Esophagus squamous epithelium (tissue), 5 donors: Measurements from ENCODE around the gene TADA2B. TPM values are rescaled to one million over a fixed set of nuclear protein-coding genes. Genes with fewer than 3 reads are reported as not detected.

Experiments used
- DNase-seq: peaks from one replicate; lab custom pipeline; 2025; lab: John Stamatoyannopoulos, UW
- H3K27ac ChIP-seq, 4 donors: fragments of 200-600 bp; sonication (generic); one replicate each; pipeline ENCODE4 v1.5.1; 2016 to 2019; ENCODE audit warnings: mild to moderate bottlenecking in 1 of 4
- H3K27me3 ChIP-seq, 4 donors: fragments of 200-600 bp; sonication (generic); 1 replicate in 3 of 4; 2 replicates in 1 of 4; pipeline versions ENCODE4 v1.5.1 to v1.6.0; 2017 to 2021; ENCODE audit warnings: antibody characterized with exemption in 1 of 4
- H3K36me3 ChIP-seq, 3 donors: fragments of 200-600 bp; sonication (generic); one replicate each; pipeline ENCODE4 v1.5.1; 2016 to 2019
- H3K4me1 ChIP-seq, 3 donors: fragments of 200-600 bp; sonication (generic); one replicate each; pipeline ENCODE4 v1.5.1; 2017 to 2019
- H3K4me3 ChIP-seq, 4 donors: fragments of 200-600 bp; sonication (generic); 1 replicate in 3 of 4; 2 replicates in 1 of 4; pipeline ENCODE4 v1.5.1; 2016 to 2019; ENCODE audit warnings: mild to moderate bottlenecking in 2 of 4, moderate library complexity in 1 of 4
- H3K9me3 ChIP-seq, 3 donors: fragments of 200-600 bp; sonication (generic); one replicate each; pipeline ENCODE4 v1.5.1; 2016 to 2019
- POLR2A ChIP-seq, 4 donors: fragments of 450-650 bp; IDR thresholded peaks; one replicate each; pipeline ENCODE4 v1.6.1; 2017; ENCODE audit warnings: antibody characterized with exemption in 4 of 4, mild to moderate bottlenecking in 4 of 4, moderate library complexity in 3 of 4
- WGBS, 2 donors: methylation state at CpG; one replicate each; pipeline ENCODE4 v1.1.5; 2018; 5-methylcytosine and 5-hydroxymethylcytosine counted together
- intact Hi-C: fragments of 100-400 bp; cut with DNase I; formaldehyde crosslinking; loops from one replicate; pipeline ENCODE4 v1.15.0; 2022
- total RNA-seq, 4 donors: library from RNA; depleted of rRNA; stranded (reverse); fragments of >200 nt; gene quantifications; one replicate each; pipeline ENCODE4 v1.1.0, GENCODE V29; 2016
- TF ChIP-seq, protein P1 (sequence below), 6 experiments: fragments of 450-650 bp in 4 of 6; fragments of 200-600 bp in 2 of 6; sonication (generic) in 2 of 6; IDR thresholded peaks; one replicate each; pipeline ENCODE4 v1.5.1; 2016 to 2019; ENCODE audit warnings: antibody characterized with exemption in 6 of 6, mild to moderate bottlenecking in 4 of 6, moderate library complexity in 4 of 6
- donor health status: DM: yes; HTN: yes; CAD: no.

The TADA2B gene
- total RNA-seq, 4 donors from 2014 or later: 10.1 to 16.5 (median 13.0) TPM

DNA sequence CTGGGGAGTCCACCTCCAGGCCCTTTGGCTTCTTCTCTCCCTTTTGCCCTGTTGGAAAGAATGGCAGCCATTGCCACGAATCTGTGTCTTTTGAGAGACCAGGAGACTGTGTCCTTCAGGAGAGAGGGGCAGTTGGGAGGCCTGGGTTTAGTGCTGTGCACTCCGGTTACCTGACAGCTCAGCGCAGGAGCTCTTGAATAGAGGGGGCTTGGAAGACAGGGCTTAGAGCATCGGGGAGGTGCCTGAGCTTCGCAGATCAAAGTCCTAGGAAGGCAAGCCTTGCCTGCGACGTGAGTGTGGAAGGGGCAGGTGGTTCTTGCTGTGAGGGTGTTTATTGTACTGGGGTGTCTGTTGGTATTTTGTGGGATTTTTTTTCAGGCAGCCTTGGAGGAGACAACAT lies 41.9 kb upstream of the TADA2B start:
- no peak overlapping the region for H3K4me3 ChIP-seq
- no peaks in the 10 kb centered on the region for H3K27me3 ChIP-seq
- intact Hi-C loops: no loop called here
- peaks cover 9 to 74% (median 20%) of the 10 kb centered on the region in 3 donors for H3K4me1 ChIP-seq
- TF ChIP-seq, protein P1, sequence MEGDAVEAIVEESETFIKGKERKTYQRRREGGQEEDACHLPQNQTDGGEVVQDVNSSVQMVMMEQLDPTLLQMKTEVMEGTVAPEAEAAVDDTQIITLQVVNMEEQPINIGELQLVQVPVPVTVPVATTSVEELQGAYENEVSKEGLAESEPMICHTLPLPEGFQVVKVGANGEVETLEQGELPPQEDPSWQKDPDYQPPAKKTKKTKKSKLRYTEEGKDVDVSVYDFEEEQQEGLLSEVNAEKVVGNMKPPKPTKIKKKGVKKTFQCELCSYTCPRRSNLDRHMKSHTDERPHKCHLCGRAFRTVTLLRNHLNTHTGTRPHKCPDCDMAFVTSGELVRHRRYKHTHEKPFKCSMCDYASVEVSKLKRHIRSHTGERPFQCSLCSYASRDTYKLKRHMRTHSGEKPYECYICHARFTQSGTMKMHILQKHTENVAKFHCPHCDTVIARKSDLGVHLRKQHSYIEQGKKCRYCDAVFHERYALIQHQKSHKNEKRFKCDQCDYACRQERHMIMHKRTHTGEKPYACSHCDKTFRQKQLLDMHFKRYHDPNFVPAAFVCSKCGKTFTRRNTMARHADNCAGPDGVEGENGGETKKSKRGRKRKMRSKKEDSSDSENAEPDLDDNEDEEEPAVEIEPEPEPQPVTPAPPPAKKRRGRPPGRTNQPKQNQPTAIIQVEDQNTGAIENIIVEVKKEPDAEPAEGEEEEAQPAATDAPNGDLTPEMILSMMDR (IDR thresholded peaks at IDR 0.05): no peak
- no peak for TF ChIP-seq POLR2A (IDR thresholded peaks at IDR 0.05)
- H3K9me3 ChIP-seq: no peaks in the 10 kb centered on the region
- peak overlapping the region in 2 of 4 donors; percentile 46 to 64 for H3K27ac ChIP-seq
- DNase-seq: no peak
- H3K36me3 ChIP-seq: peaks cover 23 to 100% (median 30%) of the 10 kb centered on the region in 3 donors
- 92 to 96% methylated on average over 6 to 7 of the region's 7 CpGs for whole genome bisulfite sequencing, 2 donors

GRCh38 chr4:7002336-7002735 lies 40.8 kb upstream of the TADA2B start:
- Histone ChIP-seq H3K27me3 (no peaks in the 10 kb centered on the region), H3K27ac (peak overlapping the region in 2 of 4 donors; percentile 38 to 64), H3K9me3 (no peaks in the 10 kb centered on the region), H3K36me3 (peaks cover 13 to 100% (median 23%) of the 10 kb centered on the region in 3 donors), H3K4me1 (peaks cover 9 to 79% (median 20%) of the 10 kb centered on the region in 3 donors), H3K4me3 (no peak overlapping the region)
- WGBS, 2 donors: 67 to 68% methylated on average over 7 of the region's 7 CpGs
- DNase-seq: no peak
- intact Hi-C loops: no loop called here
- TF ChIP-seq POLR2A (IDR thresholded peaks at IDR 0.05): no peak
- TF ChIP-seq, protein P1 (IDR thresholded peaks at IDR 0.05): no peak

- 84 to 92% methylated on average over 8 to 9 of the region's 11 CpGs for WGBS, 2 donors
- Histone ChIP-seq H3K4me1 (peaks cover 9 to 80% (median 19%) of the 10 kb centered on the region in 3 donors), H3K27ac (peak overlapping the region in 1 of 4 donors; percentile 65), H3K27me3 (no peaks in the 10 kb centered on the region), H3K36me3 (peaks cover 18 to 100% (median 23%) of the 10 kb centered on the region in 3 donors), H3K9me3 (no peaks in the 10 kb centered on the region), H3K4me3 (no peak overlapping the region)
- DNase-seq: no peak
- TF ChIP-seq, protein P1 (IDR thresholded peaks at IDR 0.05): peak in 1 of 6 experiments; percentile 3
- no peak for TF ChIP-seq POLR2A (IDR thresholded peaks at IDR 0.05)
- intact Hi-C loops: no loop called here
Observed at GRCh38 chr4:7003176-7003878, 39.8 kb upstream of the TADA2B start.

DNA sequence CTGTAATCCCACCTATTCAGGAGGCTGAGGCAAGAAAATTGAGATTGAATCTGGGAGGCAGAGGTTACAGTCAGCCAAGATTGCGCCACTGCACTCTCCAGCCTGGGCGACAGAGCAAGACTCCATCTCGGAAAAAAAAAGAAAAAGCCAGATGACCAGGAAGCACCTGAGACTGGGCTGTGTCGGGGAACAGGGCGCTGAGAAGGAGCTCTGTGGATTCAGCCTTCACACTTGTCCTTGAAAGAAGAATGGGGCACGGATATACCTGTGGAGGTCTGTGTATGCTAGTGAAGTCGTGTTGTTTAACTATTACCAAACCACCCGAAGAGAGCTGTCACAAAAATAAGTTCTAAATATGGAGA lies 39.3 kb upstream of the TADA2B start:
- WGBS, 2 donors: 65 to 86% methylated on average over 8 of the region's 8 CpGs
- no peak for TF ChIP-seq POLR2A (IDR thresholded peaks at IDR 0.05)
- TF ChIP-seq, protein P1 (IDR thresholded peaks at IDR 0.05): no peak
- intact Hi-C loops: no loop called here
- peak overlapping the region in 1 of 4 donors; percentile 65 for H3K27ac ChIP-seq
- peaks cover 9 to 75% (median 15%) of the 10 kb centered on the region in 3 donors for H3K4me1 ChIP-seq
- no peak overlapping the region for H3K4me3 ChIP-seq
- no peak for DNase-seq
- no peaks in the 10 kb centered on the region for H3K9me3 ChIP-seq
- H3K36me3 ChIP-seq: peaks cover 23 to 100% (median 24%) of the 10 kb centered on the region in 3 donors
- no peaks in the 10 kb centered on the region for H3K27me3 ChIP-seq

DNA sequence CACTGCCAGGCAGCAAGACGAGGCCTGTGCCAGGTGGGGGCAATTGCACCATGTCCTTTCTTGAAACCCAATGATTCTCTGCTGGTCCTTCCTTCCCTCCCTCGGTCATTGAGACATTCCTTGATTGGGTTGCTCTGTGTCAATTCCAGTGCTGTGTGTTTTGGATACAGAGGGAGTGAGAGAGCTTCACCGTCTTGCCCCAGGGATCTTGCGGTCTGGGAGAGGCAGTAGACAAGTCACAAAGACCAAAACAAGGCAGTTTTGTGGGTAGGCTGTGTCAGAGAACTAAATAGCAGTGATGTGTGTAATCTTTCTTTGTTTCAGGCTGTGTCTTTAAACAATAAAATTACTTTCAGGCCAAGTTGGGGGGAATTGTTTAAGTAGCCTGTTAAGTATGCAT lies 38.8 kb upstream of the TADA2B start:
- Histone ChIP-seq H3K4me1 (peaks cover 9 to 70% (median 15%) of the 10 kb centered on the region in 3 donors), H3K27ac (peak overlapping the region in 1 of 4 donors; percentile 65), H3K36me3 (peaks cover 21 to 100% (median 27%) of the 10 kb centered on the region in 3 donors), H3K27me3 (no peaks in the 10 kb centered on the region), H3K4me3 (no peak overlapping the region), H3K9me3 (no peaks in the 10 kb centered on the region)
- WGBS, 2 donors: 48 to 78% methylated on average over 4 of the region's 4 CpGs
- intact Hi-C loops: no loop called here
- DNase-seq: no peak
- no peak for TF ChIP-seq POLR2A (IDR thresholded peaks at IDR 0.05)
- TF ChIP-seq, protein P1 (IDR thresholded peaks at IDR 0.05): no peak
